HT1080 (cell line): ENCODE measurements around the gene REPS1. TPM values are rescaled to one million over a fixed set of nuclear protein-coding genes. Genes with fewer than 3 reads are reported as not detected.
"Not testable (repeated sequence)": the region's sequence is repeated elsewhere in the genome, so short reads cannot be mapped to it uniquely, and the experiment has no call there.

ENCODE experiments used
- DNase-seq: peaks from one replicate; pipeline ENCODE4 v3.0.0-alpha.2; 2015; ENCODE audit warnings: low read depth
- total RNA-seq: library from RNA; depleted of rRNA; stranded (reverse); fragments of >200 nt; shearing (Covaris generic); gene quantifications from 2 replicates; pipeline ENCODE4 v1.2.3, GENCODE V29; 2014

The REPS1 gene
- total RNA-seq, 1 experiment from 2014 or later = 46.9 TPM

DNA sequence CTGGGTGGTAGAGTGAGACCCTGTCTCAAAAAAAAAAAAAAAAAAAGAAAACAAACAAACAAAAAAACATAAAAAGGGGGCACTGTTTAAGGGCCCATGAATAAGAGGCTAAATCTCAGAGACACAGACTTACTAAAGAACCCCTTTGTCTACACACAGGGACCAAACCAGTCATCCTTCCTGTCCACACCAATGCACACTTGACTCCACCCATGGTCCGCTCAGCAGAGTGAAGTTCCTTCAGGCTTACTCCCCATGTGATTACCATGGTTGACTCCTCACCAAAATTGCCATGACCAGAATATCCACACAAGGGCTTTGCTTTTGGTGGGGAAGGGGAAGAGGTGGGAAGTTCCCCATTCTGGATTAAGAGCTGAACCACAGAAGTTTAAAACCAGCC, 19.4 kb upstream of the REPS1 start:
- peak; percentile 34 for DNase-seq

DNA sequence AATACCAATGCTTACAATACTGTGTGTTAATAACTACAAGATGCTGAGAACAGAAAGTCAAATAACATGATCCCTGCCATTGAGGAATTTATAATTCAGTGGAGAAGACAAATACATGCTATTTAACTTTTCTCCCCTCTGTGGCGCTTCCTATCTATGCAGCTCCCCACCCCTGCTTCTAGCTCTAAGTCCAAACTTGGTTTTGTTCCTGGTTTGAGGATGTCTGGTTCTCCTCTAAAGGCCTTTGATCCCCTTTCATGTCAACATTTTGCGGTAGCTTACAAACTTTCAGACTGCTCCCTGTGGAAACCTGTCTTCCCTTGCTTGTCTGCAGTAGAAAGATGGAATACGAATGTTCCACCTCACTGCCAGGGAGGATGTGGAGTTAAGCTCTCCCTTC, 18.4 kb upstream of the REPS1 start:
- no peak for DNase-seq

DNA sequence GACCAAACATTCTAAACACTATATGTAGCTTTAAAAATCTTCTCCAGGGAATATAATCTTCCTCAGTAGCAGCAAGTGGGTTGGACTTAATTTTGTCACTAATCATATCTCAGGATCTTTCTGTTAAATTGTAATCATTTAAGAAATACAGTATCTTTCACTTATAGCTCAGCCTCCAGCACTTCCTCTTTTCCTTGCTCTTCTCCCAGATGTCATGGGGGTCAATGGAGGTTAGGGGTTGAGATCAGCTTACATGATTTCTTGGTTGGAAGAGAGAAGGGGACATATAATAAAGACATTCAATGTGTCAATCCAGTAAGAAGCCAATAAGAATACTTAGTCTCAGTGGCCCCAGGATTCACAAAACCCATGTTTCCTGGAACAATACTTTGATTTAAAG, 15.7 kb upstream of the REPS1 start:
- DNase-seq = no peak

DNA sequence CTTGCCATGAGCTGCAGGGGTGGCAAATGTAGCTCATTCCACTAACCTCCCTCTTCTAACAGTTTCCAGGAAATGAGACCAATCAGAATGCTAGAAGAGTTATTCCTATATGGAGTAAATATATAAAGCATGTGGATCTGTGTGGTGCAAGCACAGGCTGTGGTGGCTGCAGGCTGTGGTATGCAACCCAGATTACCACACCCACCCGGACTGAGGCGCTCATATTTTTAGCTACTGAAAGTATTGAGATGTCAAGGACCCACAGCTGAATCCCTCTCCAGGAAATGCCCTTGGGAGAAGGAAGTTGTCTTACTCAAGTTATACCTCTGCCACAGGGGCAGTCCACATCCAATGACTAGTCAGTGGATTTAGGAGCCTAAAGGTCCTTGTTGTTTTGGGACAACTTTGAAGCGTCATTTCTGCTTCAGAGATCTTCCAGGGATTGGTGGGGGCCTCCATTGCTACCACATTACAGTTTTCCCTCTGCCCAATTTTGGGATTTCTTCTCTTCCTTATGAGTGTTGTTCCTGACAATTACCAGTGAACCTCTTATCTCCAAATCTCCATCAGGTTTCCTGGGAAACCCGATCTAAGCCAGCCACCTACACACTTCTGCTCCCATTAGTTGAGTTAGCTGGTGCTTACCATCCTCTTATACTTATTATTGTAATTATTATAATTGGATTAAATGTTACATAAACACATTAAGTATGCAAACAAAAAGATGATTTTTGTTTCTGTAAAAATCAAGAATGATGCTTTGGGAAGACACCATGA, 12.1 kb upstream of the REPS1 start:
- peak; percentile 27 for DNase-seq

DNA sequence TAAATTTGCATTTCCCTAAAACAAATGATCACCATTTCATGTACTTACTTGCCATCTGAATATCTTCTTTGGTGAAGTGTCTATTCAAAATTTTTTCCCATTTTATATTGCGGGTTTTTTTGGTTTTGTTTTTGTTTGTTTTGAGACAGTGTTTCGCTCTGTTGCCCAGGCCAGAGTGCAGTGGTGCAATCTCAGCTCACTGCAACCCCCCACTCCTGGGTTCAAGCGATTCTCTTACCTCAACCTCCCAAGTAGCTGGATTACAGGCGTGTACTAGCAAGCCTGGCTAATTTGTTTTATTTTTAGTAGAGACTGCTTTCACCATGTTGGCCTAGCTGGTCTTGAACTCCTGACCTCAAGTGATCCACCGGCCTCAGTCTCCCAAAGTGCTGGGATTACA, 9.1 kb upstream of the REPS1 start:
- DNase-seq = no peak

DNA sequence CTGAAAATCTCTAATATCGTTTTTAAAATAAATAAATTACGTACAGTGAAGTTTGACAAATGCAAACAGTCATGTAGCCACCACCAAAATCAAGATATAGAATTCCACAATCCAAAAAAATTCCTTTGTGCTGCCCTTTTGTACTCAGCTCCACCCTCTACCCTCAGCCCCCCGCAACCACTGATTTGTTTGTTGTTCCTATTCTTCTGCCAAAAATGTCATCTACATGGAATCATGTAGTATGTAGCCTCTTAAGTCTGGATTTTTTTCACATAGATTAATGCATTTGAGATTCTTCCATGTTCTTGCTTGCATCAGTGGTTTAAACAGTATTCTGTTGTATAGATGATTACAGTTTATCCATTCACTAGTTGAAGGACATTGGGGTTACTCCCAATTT, 8.5 kb upstream of the REPS1 start:
- DNase-seq = no peak

DNA sequence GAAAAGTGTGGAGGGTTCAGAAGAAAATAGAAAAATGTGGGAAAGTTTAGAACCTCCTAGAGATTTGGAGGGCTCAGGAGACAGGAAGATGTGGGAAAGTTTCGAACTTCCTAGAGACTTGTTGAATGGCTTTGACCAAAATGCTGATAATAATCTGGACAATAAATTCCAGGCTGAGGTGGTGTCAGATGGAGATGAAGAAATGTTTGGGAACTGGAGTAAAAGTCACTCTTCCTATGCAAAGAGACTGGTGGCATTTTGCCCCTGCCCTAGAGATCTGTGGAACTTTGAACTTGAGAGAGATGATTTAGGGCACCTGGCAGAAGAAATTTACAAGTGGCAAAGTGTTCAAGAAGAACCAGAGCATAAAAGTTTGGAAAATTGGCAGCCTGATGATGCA, 5.4 kb upstream of the REPS1 start:
- DNase-seq = not testable (repeated sequence)

DNA sequence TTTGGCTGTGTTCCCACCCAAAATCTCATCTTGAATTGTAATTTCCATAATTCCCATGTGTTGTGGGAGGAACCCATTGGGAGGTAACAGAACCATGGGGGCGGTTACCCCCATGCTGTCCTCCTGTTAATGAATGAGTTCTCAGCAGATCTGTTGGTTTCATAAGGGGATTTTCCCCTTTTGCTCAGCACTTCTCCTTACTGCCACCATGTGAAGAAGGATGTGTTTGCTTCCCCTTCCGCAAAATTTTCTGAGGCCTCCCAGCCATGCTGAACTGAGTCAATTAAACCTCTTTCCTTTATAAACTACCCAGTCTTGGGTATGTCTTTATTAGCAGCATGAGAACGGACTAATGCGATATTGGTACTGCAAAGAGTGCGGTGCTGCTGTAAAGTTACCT, 4.9 kb upstream of the REPS1 start:
- not testable (repeated sequence) for DNase-seq

DNA sequence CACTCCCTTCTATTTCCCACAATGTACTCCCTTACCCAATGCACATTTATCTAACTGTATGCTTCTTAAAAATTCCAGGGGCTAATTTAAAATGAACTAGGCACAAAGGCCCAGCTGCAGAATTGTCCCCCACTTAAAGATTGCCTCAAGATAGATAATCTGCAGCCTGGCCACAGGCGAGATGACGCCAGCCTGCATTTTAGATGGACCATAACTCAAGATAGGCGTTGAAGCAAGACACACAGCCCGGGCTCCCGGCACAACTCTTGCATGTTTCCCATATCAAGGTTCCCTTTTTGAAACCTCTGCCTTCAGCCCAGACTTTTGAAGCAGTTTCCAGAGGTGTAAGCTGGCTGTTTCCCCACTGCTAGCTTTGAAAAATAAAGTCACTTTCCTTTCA, 3.2 kb upstream of the REPS1 start:
- DNase-seq = no peak

DNA sequence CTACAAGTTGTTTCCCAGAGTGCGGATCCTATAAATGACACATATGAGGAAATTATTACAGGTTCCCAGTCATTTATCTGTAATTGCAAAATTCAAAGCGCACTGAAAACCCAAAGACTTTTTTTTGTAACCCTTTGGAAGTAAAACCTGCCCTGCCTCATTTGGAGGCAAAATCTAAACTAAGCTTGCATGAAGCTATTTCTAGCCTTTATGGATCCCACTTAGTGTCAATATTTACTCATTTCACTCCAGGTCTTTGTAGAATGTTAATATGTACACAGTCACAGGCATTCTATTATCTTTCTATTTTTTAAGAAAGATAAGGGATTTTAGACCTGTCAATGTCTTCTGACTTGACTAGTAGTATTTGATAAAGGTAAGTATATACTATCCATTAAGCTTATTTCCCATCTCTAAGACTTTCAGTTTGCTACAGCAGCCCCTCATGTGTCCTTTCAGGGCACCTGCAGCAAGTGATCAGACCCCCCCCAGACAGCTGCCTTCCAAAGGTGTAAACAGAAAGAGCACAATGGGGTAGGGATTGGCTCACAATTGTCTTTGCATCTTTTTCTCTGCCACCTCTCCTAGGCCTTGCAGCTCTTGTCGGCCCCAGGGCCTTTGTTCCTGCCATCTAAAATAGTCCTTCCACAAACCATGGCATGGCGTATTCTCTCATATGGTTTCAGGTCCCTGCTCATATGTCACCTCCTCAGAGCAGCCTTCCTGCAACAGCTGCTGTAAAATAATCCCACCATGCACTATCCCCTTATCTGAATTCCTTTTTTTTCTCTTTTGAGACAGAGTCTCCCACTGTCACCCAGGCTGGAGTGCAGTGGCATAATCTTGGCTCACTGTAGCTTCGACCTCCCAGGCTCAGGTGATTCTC, 1.3 kb upstream of the REPS1 start:
- no peak for DNase-seq

DNA sequence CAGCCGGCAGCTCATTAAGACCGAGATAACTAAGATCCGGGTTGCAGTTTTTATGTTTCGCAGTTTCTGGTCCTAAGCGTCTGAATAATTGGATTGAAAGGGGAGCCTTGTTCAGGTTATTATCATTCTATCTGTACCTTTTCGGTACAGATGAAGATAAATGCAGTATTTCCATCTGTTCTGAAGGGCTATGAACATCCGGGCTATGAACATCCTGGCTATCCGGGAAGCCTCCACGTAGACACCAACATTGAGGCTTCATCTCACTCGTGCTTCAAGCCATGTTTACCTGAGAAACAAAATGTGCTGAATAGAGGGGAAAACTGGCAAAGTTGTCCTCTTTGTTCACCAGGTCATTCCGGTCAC, 399 bp upstream of the REPS1 start:
- no peak for DNase-seq

DNA sequence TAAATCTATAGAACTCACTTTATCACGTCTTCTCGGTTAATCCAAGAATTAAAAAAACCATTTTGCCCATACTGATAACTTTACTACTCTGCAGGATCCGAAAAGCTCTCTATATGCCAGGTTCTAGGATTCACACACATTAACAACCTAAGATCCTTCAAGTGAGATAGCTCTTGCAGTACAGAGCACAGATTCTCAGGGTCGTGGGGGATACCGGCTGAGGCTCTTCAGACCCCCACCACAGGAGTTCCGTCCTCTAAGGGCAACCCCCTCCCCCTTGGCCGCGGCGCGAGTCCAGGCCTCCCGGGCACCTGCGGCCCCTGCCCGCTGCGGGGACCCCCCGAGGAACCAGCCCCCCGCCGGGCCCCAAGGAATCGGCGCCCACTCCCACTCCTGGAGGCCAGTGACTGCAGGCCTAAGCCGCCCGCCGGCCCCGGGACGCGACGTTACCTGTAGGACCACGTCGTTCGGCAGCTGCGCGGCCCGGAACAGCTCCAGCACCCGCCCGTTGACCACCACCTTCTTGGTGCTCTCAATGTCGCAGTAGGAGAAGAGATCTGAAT, 892 bp downstream of the REPS1 start:
- DNase-seq = no peak

DNA sequence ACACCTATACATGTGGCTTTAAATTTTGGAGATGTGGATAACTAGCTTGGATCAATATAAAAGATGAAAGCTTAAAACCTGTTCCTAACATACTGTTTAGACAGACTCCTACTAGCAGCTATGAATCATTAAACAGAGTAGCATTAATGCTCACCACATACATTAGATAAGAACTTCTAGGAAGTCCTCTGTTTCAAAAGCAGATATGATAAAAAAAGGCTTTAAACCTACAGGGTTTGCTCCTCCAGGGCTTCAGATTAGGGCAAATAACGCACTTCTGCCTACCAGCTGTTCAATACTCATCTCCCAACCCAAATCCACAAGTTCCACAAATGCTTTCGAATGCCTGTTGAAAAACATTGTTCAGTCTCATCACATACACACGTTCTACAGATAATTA, 1.5 kb downstream of the REPS1 start:
- DNase-seq = peak; percentile 17

DNA sequence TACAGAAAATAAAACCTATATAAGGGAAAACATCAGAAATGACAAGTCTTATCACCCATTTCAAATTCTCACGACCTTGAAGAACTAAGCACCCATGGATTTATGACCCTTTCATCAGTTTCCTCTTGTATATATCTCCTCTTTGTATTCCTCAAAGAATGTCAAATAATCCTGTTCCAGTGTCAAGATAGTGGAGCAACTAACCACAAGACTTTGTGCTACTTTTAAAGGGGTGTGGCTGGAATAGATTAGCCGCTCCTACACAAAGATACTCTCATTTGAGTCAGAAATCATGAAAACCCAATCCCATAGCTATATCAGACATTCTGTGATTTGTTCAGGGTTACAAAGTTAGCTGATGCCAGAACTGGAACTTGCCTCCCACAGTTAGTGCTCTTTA, 6.6 kb downstream of the REPS1 start:
- no peak for DNase-seq

DNA sequence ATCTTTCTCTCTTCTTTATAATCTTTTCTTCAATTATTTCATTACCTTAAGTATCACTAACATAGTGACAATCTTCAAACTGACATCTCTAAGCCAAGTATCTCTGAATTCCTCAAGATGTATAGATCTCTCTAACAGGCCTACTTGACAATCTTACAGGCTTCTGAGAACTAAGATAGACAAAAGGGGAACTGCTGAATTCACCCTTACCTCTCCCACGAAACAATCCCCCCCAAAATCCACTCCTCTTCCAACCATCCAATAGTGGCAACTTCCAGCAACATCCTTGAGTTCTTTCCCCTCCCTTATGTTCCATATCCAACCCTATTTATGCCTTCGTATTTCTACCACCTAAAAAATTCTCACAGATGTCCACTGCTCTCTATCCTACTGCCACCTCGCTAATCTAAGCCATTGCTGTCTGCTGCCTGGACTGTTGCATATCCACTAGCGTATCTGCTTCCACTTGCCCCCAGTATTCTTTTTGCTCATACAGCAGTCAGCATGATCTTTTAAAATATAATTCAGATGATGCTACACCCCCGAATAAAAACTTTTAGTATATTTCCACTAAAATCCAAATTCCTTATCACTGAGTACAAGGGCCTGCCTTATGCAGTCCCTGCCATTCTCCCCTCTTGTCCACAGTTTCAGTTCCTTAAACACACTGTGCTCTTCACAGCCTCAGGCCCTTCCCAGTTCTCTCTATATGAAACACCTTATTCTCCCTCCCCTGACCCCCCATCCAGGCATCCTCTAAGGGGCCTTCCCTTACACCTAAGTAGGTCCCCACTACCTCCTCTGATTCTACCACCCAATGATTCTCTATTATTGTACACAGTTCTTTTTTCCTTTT, 8.0 kb downstream of the REPS1 start:
- DNase-seq = no peak

DNA sequence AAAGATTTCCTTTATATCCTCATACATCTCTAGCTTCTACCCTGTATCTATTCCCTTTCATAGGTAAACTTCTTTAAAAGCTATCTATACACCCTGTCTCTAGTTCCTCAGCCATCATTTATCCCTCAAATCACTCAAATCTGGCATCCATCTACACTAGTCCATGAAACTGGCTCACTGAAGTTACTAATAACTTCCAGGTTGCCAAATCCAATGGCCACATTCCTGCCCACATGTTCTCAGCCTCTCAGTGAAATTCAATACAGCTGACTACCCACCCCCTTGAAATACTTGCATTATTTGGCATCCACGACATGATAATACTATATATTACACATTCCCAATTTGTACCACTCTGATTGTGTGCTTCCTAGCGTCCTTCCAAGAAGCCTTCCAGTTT, 8.7 kb downstream of the REPS1 start:
- DNase-seq = no peak

DNA sequence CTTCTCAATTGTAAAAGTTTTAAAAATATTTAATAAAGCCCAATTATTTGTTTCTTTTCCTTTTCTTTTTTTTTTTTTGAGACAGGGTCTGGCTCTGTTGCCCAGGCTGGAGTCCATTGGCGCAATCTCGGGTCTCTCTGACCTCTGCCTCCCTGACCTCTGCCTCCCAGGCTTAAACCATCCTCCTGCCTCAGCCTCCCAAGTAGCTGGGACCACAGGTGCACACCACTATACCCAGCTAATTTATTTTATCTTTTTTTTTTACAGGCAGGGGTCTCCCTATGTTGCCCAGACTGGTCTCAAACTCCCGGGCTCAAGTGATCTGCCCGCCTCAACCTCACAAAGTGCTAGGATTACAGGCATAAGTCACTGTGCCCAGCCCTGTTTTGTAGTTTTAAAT, 9.8 kb downstream of the REPS1 start:
- no peak for DNase-seq

DNA sequence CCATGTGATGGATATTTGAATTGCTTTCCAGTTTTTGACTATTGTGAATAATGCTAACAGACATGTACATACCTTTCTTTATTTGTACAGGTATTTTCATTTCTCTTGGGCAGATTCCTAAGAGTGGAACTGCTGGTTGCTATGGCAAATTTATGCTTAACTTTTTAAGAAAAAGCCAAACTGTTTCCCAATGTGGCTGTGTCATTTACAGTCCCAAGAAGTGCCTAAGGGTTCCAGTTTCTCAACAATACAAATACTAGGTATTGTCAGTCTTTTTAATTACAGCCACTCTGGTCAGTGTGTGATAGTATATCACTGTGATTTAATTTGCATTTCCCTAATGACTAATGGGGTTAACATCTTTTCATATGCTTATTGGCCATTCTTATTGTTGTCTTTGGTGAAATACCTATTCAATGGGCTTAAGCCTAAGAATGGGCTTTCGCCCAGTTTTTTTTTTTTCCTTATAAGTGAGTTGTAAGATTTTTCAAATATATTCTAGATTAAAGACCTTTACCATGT, 10.3 kb downstream of the REPS1 start:
- no peak for DNase-seq

DNA sequence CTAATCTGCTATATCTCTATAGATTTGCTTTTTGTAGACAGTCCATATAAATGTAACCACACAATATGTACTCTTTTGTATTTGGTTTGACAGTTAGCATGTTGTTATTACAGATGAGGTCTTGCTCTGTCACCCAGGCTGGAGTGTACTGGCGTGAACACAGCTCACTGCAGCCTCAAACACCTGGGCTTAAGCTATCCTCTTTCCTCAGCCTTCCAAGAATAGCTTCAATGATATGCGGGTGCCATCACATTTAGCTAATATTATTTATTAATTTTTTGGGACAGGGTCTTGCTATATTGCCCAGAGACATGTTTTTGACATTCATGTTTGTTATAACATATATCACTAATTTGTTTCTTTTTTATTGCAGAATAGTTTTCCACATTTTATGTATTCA, 10.8 kb downstream of the REPS1 start:
- no peak for DNase-seq

DNA sequence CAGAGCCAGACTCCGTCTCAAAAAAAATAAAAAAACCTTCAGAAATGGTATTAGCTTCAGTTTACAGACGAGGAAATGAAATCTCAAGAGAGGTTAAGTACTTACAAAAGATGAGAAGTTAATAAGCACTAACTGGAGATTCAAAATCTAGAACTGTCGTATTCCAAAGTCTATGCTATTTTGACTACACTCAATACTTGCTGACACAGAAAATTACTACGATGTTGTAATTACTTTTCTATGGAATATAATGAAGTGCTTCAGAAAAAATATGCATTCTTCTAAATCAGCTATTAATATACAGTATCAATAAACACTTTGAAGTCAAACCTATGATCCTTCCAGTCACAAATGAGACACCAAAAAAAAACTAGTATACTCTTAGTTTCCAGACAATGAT, 12.2 kb downstream of the REPS1 start:
- no peak for DNase-seq

DNA sequence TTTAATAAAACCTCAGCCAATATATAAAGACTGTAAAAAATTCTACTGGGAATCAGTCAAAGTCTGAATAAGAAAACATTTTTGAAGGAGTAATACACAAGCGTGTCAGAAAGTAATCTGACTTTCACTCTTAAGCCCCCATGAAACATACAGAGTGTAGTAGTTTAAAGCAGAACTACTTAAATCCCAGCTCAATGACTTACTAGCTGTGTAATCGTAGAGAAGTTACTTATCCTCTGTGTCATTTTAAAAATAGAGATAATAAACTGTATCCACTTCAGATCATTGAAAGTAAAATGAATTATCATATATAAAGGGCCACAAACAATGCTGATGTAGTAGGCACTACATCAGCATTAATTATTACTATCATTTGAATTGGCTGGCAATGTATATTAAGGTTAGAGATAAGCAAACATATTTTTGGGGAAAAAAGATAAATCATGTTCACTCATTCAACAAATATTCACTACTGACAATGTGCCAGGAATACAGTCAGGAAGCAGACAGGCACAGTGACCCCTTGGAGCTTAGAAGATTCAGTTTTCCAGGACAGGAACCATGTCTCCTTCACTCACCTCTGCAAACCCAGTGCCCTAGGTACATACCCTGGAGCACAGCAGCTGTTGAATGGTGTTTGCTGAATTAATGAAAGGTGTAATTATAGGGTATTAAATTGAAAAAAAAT, 14.4 kb downstream of the REPS1 start:
- DNase-seq = peak; percentile 68
